Upper lobe of left lung (tissue), 4 donors: ENCODE measurements around the gene DEFB128.

Experiments
- EP300 ChIP-seq, 4 donors: sonication (generic); formaldehyde crosslinking; IDR thresholded peaks; one replicate each; pipeline ENCODE4 v1.5.1; 2017; ENCODE audit warnings: antibody characterized with exemption in 4 of 4, control low read depth in 2 of 4
- POLR2A ChIP-seq, 4 donors: fragments of 450-650 bp; IDR thresholded peaks; one replicate each; pipeline ENCODE4 v1.5.1; 2016 to 2017; ENCODE audit warnings: antibody characterized with exemption in 4 of 4, mild to moderate bottlenecking in 2 of 4
- POLR2AphosphoS5 ChIP-seq, 2 donors: sonication (generic); formaldehyde crosslinking; IDR thresholded peaks; one replicate each; pipeline ENCODE4 v1.5.1; 2017; ENCODE audit warnings: antibody characterized with exemption in 2 of 2
- TF ChIP-seq, protein P1 (sequence below), 6 experiments: fragments of 450-650 bp in 4 of 6; fragments of 200-600 bp in 2 of 6; sonication (generic) in 2 of 6; IDR thresholded peaks; one replicate each; pipeline ENCODE4 v1.5.1; 2016 to 2019; ENCODE audit warnings: antibody characterized with exemption in 6 of 6

DNA sequence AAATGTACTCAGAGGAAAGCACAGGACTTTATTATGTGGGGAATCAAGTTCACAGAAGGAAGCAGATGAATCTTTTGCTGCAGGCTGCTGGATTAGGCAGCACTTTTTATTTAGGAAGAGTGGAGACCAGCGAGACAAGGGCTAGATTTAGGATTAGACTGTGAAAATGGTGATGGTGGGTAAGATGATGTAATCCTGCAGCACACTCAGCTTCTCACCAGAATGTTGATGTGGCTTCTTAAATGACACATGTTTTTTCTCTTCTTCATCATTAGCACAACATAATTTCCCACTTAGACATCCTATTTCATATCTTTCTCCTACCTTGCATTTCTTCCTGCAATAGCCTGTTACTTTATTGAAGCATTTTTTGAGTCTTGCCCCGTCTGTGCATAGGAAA, 1.8 kb downstream of the DEFB128 start:
- TF ChIP-seq, protein P1, sequence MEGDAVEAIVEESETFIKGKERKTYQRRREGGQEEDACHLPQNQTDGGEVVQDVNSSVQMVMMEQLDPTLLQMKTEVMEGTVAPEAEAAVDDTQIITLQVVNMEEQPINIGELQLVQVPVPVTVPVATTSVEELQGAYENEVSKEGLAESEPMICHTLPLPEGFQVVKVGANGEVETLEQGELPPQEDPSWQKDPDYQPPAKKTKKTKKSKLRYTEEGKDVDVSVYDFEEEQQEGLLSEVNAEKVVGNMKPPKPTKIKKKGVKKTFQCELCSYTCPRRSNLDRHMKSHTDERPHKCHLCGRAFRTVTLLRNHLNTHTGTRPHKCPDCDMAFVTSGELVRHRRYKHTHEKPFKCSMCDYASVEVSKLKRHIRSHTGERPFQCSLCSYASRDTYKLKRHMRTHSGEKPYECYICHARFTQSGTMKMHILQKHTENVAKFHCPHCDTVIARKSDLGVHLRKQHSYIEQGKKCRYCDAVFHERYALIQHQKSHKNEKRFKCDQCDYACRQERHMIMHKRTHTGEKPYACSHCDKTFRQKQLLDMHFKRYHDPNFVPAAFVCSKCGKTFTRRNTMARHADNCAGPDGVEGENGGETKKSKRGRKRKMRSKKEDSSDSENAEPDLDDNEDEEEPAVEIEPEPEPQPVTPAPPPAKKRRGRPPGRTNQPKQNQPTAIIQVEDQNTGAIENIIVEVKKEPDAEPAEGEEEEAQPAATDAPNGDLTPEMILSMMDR (IDR thresholded peaks at IDR 0.05) = no peak
- TF ChIP-seq POLR2AphosphoS5 (IDR thresholded peaks at IDR 0.05) (no peak), POLR2A (IDR thresholded peaks at IDR 0.05) (no peak), EP300 (IDR thresholded peaks at IDR 0.05) (no peak)
